HG03565 (cell line): ENCODE measurements around the gene PANK3.
"Not testable (repeated sequence)": the region's sequence is repeated elsewhere in the genome, so short reads cannot be mapped to it uniquely, and the experiment has no call there.

ENCODE experiments used
- ATAC-seq: cut with Tn5 transposase; IDR thresholded peaks from one replicate; pipeline ENCODE4 v1.9.1; 2021; ENCODE audit warnings: mild to moderate bottlenecking, moderate library complexity; ENCODE audit not compliant: unreplicated experiment

PANK3 gene

GRCh38 chr5:168553377-168554130 lies 25.6 kb downstream of the PANK3 start:
- no peak for ATAC-seq

DNA sequence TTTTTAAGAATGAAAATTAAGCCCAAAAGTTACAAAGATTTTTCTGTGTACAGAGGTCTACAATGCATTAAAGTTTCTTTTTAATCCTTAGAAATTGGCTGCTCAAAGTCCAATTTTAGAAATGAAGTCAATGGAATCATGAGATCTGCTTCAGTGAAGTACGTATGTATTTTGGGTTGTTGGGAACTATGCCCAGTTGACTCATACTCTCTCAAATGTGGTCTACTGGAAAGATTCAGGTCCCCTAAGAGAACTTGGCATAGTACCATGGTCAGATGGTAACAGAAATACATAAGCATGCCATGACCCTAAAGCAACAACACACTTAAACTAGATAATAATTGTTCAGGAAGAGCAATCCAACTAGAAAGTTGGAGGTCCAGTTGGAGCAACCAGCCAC lies 27.0 kb downstream of the PANK3 start:
- ATAC-seq: no peak

- ATAC-seq: no peak
These were observed 28.5 kb downstream of the PANK3 start for GRCh38 chr5:168550656-168551055.

DNA sequence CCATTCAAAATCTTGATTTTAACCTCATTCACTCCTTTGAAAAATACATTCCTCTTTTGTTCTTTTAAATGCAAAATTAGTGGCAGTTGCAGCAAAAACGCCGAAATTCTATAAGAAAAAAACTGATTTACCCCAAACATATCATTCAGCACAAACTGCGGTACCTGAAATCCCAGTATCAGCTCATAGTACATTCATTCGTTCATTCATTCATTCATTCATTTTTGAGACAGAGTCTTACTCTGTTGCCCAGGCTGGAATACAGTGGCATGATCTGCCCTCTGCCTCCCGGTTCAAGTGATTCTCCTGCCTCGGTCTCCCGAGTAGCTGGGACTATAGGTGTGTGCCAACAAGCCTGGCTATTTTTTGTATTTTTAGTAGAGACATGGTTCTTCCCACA lies 29.6 kb downstream of the PANK3 start:
- no peak for ATAC-seq

DNA sequence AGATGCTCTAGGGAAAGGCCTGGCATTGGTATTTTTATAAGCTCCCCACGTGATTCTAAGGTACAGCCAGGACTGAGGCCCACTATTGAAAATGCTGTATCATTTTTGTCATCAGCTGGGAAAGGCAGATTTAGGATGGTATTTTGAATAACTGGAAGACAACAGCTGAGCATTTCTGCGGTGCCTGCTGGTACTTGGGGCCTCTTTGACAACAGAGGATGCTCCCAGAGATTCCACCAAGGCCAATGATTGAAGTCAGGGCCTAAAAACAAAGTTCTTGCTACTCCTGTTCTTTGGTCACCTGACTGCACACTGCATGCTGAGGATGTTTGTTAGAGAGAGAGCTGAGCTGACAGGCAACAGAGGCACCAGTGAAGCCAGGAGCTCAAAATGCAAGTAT lies 42.0 kb downstream of the PANK3 start:
- ATAC-seq: no peak

DNA sequence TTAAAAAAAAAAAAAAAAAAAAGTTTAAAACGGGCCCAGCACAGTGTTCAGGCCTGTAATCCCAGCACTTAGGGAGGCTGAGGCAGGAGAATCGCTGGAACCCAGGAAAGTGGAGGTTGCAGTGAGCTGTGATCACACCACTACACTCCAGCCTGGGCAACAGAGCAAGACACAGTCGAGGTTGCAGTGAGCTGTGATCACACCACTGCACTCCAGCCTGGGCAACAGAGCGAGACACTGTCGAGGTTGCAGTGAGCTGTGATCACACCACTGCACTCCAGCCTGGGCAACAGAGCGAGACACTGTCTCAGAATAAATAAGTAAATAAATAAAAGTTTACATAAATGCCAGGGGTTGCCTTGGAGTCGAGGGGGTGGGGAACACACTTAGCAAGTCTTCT lies 44.8 kb downstream of the PANK3 start:
- not testable (repeated sequence) for ATAC-seq

DNA sequence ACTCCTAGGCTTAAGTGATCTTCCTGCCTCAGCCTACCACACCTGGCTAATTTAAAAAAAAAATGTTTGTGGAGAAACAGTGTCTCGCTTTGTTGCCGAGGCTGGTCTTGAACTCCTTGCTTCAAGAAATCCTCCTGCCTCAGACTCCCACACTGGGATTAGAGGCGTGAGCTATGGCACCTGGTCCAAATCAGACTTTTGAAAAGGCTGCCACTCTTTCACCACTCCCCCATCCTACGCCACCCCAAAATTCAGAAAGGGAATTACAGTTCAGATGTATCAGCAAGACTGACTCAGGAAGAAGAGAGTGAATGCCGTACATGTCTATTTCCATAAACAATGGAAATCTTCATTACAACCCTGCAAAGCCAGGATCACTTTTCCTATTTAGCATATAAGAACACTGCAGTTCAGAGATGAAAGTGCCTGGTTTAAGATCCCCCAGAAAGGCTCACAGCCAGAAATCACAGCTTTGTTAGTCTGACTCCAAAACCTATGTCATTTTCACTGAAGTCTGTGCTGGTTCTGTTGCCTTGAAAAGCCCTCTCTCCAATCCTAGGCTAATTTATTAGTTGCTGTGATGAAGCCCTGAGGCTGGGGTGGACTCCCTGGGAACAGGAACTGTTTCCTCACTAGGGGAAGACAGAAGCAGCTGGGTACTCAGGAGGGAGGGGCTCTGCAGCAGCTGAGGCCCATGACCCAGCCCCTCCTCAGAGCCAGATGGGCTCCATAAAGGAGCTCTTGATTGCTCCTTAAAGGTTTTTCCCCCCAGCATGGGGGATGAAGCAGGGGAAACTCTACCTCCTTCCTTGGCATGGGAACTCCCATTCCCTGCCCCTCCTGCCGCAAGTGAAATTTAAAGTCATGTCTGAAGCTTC lies 46.9 kb downstream of the PANK3 start:
- ATAC-seq: no peak

- no peak for ATAC-seq
These were observed 48.0 kb downstream of the PANK3 start for GRCh38 chr5:168531191-168531590.

DNA sequence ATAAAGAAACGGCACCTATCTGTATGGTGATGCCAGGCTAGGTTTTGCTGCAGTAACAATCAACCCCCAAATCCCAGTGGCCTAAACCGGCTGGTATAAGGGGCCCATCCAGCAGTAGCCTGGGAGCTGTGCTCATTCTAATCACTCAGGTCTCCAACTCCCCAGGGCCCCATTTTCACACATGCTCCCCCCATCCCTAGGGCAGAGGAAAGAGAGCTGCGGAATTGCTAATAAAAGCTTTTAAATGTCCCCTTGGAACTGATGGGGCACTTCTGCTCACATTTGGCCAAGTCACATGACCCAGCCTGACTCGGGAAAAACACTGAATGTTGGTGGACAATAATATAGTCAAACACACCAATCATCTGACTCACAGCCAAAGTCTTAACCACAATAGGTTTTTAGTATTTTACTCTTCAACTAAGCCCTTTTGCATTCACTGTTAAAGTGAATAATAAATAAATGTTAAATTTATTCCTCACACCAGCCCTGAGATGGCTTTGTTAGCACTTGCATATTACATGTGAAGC lies 48.5 kb downstream of the PANK3 start:
- ATAC-seq: no peak

GRCh38 chr5:168529374-168530234 lies 49.6 kb downstream of the PANK3 start:
- no peak for ATAC-seq

DNA sequence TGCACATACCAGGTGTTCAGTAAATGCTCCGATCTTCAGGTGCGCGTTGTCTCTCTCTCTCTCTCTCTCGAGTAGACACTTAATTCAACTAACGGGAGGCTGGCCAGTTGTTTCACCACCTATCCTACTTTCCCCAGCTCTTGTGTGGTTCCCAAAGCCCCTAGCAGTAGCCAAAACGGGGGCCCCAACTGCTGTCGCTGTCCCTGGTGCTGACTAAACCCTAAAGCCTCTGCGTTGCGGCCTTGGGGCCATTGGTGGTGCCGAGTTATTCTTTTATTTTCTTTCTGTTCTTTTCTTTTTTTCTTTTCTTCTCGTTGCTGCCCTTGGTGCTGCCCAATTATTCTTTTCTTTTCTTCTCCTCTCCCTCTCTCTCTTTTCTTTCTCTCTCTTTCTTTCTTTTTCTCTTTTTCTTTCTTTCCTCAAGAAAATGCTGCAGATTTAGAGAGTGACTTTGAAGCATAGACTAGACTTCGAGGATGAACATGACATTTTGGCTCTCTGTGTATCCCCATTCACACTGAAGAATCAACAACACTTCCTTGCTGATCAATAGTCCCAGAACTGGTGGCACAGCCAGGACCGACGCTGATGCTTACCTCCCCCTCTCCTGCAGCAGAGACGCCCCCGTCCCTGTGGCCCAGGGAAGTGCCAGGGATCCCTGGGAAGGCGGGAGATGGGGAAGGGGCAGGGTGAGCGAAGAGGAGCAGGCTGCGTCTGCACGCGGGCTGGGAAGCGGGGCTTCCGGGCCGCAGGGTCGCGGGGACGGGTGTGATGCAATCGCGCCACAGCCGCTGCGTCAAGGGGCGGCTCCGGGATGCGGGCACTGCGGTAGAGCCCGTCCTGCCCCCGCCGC lies 50.4 kb downstream of the PANK3 start, which contains the start of gene FBLL1:
TSS of gene FBLL1 (plus strand) at position 785 of the 853 bp plus-strand sequence. CDS start 200 bp downstream, outside the sequence.
- no peak for ATAC-seq

DNA sequence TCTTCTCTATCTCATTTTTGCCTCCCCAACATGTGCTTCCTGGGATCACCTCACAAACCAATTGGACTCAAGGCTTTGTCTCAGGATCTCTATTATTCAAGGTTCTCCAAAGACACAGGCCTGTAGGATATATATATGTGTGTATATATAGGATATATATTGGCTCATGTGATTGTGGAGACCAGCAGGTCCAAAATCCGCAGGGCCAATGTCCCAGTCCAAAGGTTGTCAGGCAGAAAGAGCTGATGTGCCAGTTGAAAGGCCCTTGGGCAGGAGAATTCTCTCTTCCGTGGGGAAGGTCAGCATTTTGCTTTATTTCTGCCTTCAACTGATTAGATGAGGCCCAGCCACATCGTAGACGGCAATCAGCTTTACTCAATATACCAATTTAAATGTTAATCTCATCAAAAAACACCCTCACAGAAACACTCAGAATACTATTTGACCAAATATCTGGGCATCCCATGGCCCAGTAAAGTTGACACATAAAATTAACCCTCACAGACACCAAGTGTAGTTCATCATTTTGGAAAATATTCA lies 51.3 kb downstream of the PANK3 start:
- ATAC-seq: no peak

- ATAC-seq: no peak
These were observed 53.3 kb downstream of the PANK3 start for GRCh38 chr5:168525856-168526255.

DNA sequence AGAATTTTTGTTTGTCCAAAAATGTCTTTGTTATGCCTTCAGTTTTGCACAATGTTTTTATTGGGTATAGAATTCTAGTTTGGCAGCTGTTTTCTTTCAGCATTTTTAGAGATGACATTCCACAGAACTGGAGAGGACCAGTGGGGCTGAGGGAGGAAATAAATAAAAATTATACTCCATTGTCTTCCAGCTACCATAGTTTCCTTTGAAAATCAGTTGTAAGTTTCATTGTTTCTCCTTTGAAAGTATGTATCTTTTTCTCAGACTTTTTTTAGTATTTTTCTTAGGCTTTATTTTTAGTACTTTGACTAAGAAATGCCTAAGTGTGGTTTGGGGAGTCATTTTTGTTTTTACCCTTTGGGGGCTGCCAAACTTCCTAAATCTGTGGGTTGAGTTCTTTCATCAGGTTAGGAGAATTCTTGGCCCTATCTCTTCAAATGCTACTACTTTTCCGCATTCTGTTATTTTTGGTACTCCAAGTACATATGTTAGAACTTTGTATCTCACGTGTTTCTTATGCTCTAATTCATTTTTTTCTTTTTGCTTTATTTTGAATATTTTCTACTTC lies 65.2 kb downstream of the PANK3 start:
- ATAC-seq: no peak

GRCh38 chr5:168502563-168503237 lies 76.5 kb downstream of the PANK3 start:
- no peak for ATAC-seq
